ENCODE data around the gene TEKTIP1. TPM values are rescaled to one million over a fixed set of nuclear protein-coding genes. Genes with fewer than 3 reads are reported as not detected.

TEKTIP1 gene
- total RNA-seq, 6 experiments from 2014 or later: 1.1 to 1.6 (median 1.3) TPM; not detected in 3

GRCh38 chr19:3538258-3538929, 580 bp upstream of the TEKTIP1 start:
- ATAC-seq (no peak), DNase-seq (no peak)
- Histone ChIP-seq H3K27me3 (no peaks in the 10 kb centered on the region), H3K36me3 (peaks cover 0 to 27% (median 0%) of the 10 kb centered on the region in 4 donors), H3K9me3 (no peaks in the 10 kb centered on the region), H3K27ac (no peak overlapping the region), H3K4me3 (no peak overlapping the region), H3K4me1 (no peaks in the 10 kb centered on the region)
- WGBS (ENCODE audit: insufficient coverage, low coverage, low lambda C conversion rate, missing lambda C conversion rate): 81% methylated on average over 15 of the region's 25 CpGs
- TF ChIP-seq CTCF (IDR thresholded peaks at IDR 0.05) (no peak), POLR2A (IDR thresholded peaks at IDR 0.05) (no peak)
- intact Hi-C loops (cut with DNase I): no loop called here

GRCh38 chr19:3539756-3540118, 763 bp downstream of the TEKTIP1 start:
- WGBS (ENCODE audit: insufficient coverage, low coverage, low lambda C conversion rate, missing lambda C conversion rate): 100% methylated on average over 1 of the region's 1 CpG
- ATAC-seq (no peak), DNase-seq (no peak)
- no peak overlapping the region for H3K27ac ChIP-seq
- TF ChIP-seq POLR2A (IDR thresholded peaks at IDR 0.05) (no peak), CTCF (IDR thresholded peaks at IDR 0.05) (no peak)
- H3K36me3 ChIP-seq: peaks cover 0 to 15% (median 0%) of the 10 kb centered on the region in 4 donors
- no peak overlapping the region for H3K4me3 ChIP-seq
- H3K9me3 ChIP-seq: no peaks in the 10 kb centered on the region
- intact Hi-C loops (cut with DNase I): loop anchor here (10.0 kb wide), 2 partner anchors 75 to 85 kb away; partner anchors contain the start of gene CACTIN (in 1 of the 2)
- H3K27me3 ChIP-seq: no peaks in the 10 kb centered on the region
- no peaks in the 10 kb centered on the region for H3K4me1 ChIP-seq

GRCh38 chr19:3543150-3544057, 4.4 kb downstream of the TEKTIP1 start:
- H3K4me1 ChIP-seq: no peaks in the 10 kb centered on the region
- TF ChIP-seq POLR2A (IDR thresholded peaks at IDR 0.05): no peak
- TF ChIP-seq CTCF (IDR thresholded peaks at IDR 0.05): no peak
- H3K27ac ChIP-seq: no peak overlapping the region
- no peak overlapping the region for H3K4me3 ChIP-seq
- intact Hi-C loops (cut with DNase I): loop anchor here (10.0 kb wide), 2 partner anchors 71 to 81 kb away; partner anchors contain the start of gene CACTIN (in 1 of the 2)
- no peaks in the 10 kb centered on the region for H3K36me3 ChIP-seq
- no peaks in the 10 kb centered on the region for H3K27me3 ChIP-seq
- ATAC-seq: peak in 1 of 4 donors; percentile 1
- no peaks in the 10 kb centered on the region for H3K9me3 ChIP-seq
- DNase-seq: peak in 2 of 3 donors; percentile 49 to 61
- WGBS (ENCODE audit: insufficient coverage, low coverage, low lambda C conversion rate, missing lambda C conversion rate): 60% methylated on average over 2 of the region's 47 CpGs

GRCh38 chr19:3544058-3544376, 5.0 kb downstream of the TEKTIP1 start:
- Histone ChIP-seq H3K4me1 (no peaks in the 10 kb centered on the region), H3K27ac (no peak overlapping the region), H3K9me3 (no peaks in the 10 kb centered on the region), H3K4me3 (no peak overlapping the region), H3K36me3 (no peaks in the 10 kb centered on the region), H3K27me3 (no peaks in the 10 kb centered on the region)
- no peak for ATAC-seq
- no peak for DNase-seq
- WGBS (ENCODE audit: insufficient coverage, low coverage, low lambda C conversion rate, missing lambda C conversion rate): 70% methylated on average over 2 of the region's 9 CpGs
- intact Hi-C loops (cut with DNase I): loop anchor here (10.0 kb wide), 2 partner anchors 71 to 81 kb away; partner anchors contain the start of gene CACTIN (in 1 of the 2)
- no peak for TF ChIP-seq CTCF (IDR thresholded peaks at IDR 0.05)
- no peak for TF ChIP-seq POLR2A (IDR thresholded peaks at IDR 0.05)
